Brain pericyte (primary cell): ENCODE results near the gene NIPSNAP3A.

ENCODE experiments used
- DNase-seq: peaks from one replicate; pipeline ENCODE4 v3.0.0-alpha.2; 2012; ENCODE audit warnings: low read depth, low spot score

NIPSNAP3A gene

GRCh38 chr9:104808035-104808614 is 60.6 kb downstream of the NIPSNAP3A start:
- no peak for DNase-seq
